Liver (tissue), 9 donors: ENCODE data around the gene BDKRB2. TPM values are rescaled to one million over a fixed set of nuclear protein-coding genes. Genes with fewer than 3 reads are reported as not detected.

Source experiments
- DNase-seq: peaks from one replicate; pipeline ENCODE4 v3.0.0-alpha.2; 2017; ENCODE audit warnings: low spot score
- H3K27ac ChIP-seq, 2 donors: one replicate each; pipeline ENCODE4 v1.7.0; 2013; ENCODE audit warnings: inconsistent platforms in 2 of 2, low read length in 2 of 2, control low read depth in 1 of 2, low read depth in 1 of 2, mild to moderate bottlenecking in 1 of 2
- H3K27me3 ChIP-seq, 4 donors: one replicate each; pipeline versions ENCODE4 v1.6.1 to v1.7.0; 2013; ENCODE audit warnings: low read length in 3 of 4, inconsistent platforms in 1 of 4, mild to moderate bottlenecking in 1 of 4, moderate library complexity in 1 of 4; ENCODE audit not compliant: control insufficient read depth in 4 of 4, insufficient read depth in 4 of 4
- H3K36me3 ChIP-seq, 4 donors: one replicate each; pipeline versions ENCODE4 v1.6.1 to v1.7.0; 2013; ENCODE audit warnings: low read length in 3 of 4, mild to moderate bottlenecking in 3 of 4, low read depth in 1 of 4, moderate library complexity in 1 of 4; ENCODE audit not compliant: control insufficient read depth in 4 of 4, insufficient read depth in 3 of 4
- H3K4me1 ChIP-seq, 4 donors: one replicate each; pipeline versions ENCODE4 v1.6.1 to v1.7.0; 2013; ENCODE audit warnings: low read length in 3 of 4, mild to moderate bottlenecking in 3 of 4, moderate library complexity in 1 of 4; ENCODE audit not compliant: control insufficient read depth in 4 of 4, insufficient read depth in 4 of 4
- H3K4me3 ChIP-seq, 3 donors: one replicate each; pipeline versions ENCODE4 v1.6.1 to v1.7.0; 2013; ENCODE audit warnings: low read length in 3 of 3, control low read depth in 1 of 3, low read depth in 1 of 3, mild to moderate bottlenecking in 1 of 3
- H3K9ac ChIP-seq, 2 donors: one replicate each; pipeline ENCODE4 v1.7.0; 2013; ENCODE audit warnings: low read length in 2 of 2, mild to moderate bottlenecking in 2 of 2, moderate library complexity in 2 of 2, control low read depth in 1 of 2, low read depth in 1 of 2
- H3K9me3 ChIP-seq, 4 donors: one replicate each; pipeline versions ENCODE4 v1.6.1 to v1.7.0; 2013; ENCODE audit warnings: low read length in 3 of 4; ENCODE audit not compliant: control insufficient read depth in 4 of 4
- EGR1 ChIP-seq, 2 donors: IDR thresholded peaks; 2 replicates each; pipeline ENCODE4 v1.6.1; 2016 to 2018; ENCODE audit warnings: antibody characterized with exemption in 2 of 2, low read depth in 2 of 2
- FOXA1 ChIP-seq: IDR thresholded peaks from 2 replicates; pipeline ENCODE4 v1.6.1; 2016; ENCODE audit warnings: antibody characterized with exemption
- FOXA2 ChIP-seq: IDR thresholded peaks from 2 replicates; pipeline ENCODE4 v1.6.1; 2016; ENCODE audit warnings: antibody characterized with exemption
- GABPA ChIP-seq, 2 donors: IDR thresholded peaks in 1 of 2; conservative IDR thresholded peaks in 1 of 2; 2 replicates each; pipeline ENCODE4 v1.6.1; 2016; ENCODE audit warnings: antibody characterized with exemption in 2 of 2, mild to moderate bottlenecking in 1 of 2, moderate library complexity in 1 of 2
- HNF4A ChIP-seq, 2 donors: conservative IDR thresholded peaks; 2 replicates each; pipeline ENCODE4 v1.6.1; 2016; ENCODE audit warnings: antibody characterized with exemption in 2 of 2, mild to moderate bottlenecking in 2 of 2
- HNF4G ChIP-seq: IDR thresholded peaks from 2 replicates; pipeline ENCODE4 v1.6.1; 2016; ENCODE audit warnings: antibody characterized with exemption
- JUND ChIP-seq, 2 donors: IDR thresholded peaks; 2 replicates each; pipeline ENCODE4 v1.6.1; 2016; ENCODE audit warnings: antibody characterized with exemption in 2 of 2
- NR2F2 ChIP-seq: IDR thresholded peaks from 2 replicates; pipeline ENCODE4 v1.6.1; 2016; ENCODE audit warnings: antibody characterized with exemption
- RAD21 ChIP-seq, 2 donors: IDR thresholded peaks; 2 replicates each; pipeline ENCODE4 v1.6.1; 2016; ENCODE audit warnings: antibody characterized with exemption in 2 of 2, mild to moderate bottlenecking in 2 of 2
- RXRA ChIP-seq, 2 donors: IDR thresholded peaks; 2 replicates each; pipeline ENCODE4 v1.6.1; 2017 to 2018; ENCODE audit warnings: antibody characterized with exemption in 2 of 2, mild to moderate bottlenecking in 1 of 2
- SP1 ChIP-seq: IDR thresholded peaks from 2 replicates; pipeline ENCODE4 v1.6.1; 2018; ENCODE audit warnings: antibody characterized with exemption, mild to moderate bottlenecking
- TAF1 ChIP-seq: conservative IDR thresholded peaks from 2 replicates; pipeline ENCODE4 v1.6.1; 2016; ENCODE audit warnings: antibody characterized with exemption, mild to moderate bottlenecking
- YY1 ChIP-seq: IDR thresholded peaks from 2 replicates; pipeline ENCODE4 v1.6.1; 2016; ENCODE audit warnings: antibody characterized with exemption, mild to moderate bottlenecking
- WGBS: extraction: QIAGEN DNeasy Blood & Tissue Kit; methylation state at CpG from one replicate; pipeline ENCODE4 v1.1.7; 2013; 5-methylcytosine and 5-hydroxymethylcytosine counted together
- polyA plus RNA-seq, 2 donors: library from polyadenylated mRNA; stranded (reverse) in 1 of 2; unstranded in 1 of 2; fragments of 200-250 nt in 1 of 2; fragments of >200 nt in 1 of 2; fragmentation: Nextera tagmentation in 1 of 2; extraction: Ambion mirVana in 1 of 2; gene quantifications; one replicate each; pipeline versions ENCODE4 v1.2.1 to v1.2.3, GENCODE V29; 2013 to 2015
- total RNA-seq, 2 donors: library from RNA; depleted of rRNA; stranded (reverse); fragments of >200 nt; gene quantifications; one replicate each; pipeline ENCODE4 v1.2.3, GENCODE V29; 2014
- TF ChIP-seq, protein P1 (sequence below): IDR thresholded peaks from 2 replicates; pipeline ENCODE4 v1.6.1; 2016; ENCODE audit warnings: antibody characterized with exemption
- TF ChIP-seq, protein P2 (sequence below): IDR thresholded peaks from 2 replicates; pipeline ENCODE4 v1.6.1; 2016; ENCODE audit warnings: antibody characterized with exemption
- TF ChIP-seq, protein P3 (sequence below): fragments of 150-350 bp; IDR thresholded peaks from 2 replicates; pipeline ENCODE4 v1.5.1; 2017; ENCODE audit warnings: improper control_type of control experiment, low read depth, low read length; ENCODE audit not compliant: missing input control
- TF ChIP-seq, protein P4 (sequence below): IDR thresholded peaks from 2 replicates; pipeline ENCODE4 v1.6.1; 2016; ENCODE audit warnings: antibody characterized with exemption
- donor health status: healthy.
- donor health status: healthy.
- donor health status: healthy.
- donor health status: healthy.
- donor health status: healthy.

The BDKRB2 gene
- total and polyA plus RNA-seq, 4 donors = 0.10 to 0.25 (median 0.17) TPM

DNA sequence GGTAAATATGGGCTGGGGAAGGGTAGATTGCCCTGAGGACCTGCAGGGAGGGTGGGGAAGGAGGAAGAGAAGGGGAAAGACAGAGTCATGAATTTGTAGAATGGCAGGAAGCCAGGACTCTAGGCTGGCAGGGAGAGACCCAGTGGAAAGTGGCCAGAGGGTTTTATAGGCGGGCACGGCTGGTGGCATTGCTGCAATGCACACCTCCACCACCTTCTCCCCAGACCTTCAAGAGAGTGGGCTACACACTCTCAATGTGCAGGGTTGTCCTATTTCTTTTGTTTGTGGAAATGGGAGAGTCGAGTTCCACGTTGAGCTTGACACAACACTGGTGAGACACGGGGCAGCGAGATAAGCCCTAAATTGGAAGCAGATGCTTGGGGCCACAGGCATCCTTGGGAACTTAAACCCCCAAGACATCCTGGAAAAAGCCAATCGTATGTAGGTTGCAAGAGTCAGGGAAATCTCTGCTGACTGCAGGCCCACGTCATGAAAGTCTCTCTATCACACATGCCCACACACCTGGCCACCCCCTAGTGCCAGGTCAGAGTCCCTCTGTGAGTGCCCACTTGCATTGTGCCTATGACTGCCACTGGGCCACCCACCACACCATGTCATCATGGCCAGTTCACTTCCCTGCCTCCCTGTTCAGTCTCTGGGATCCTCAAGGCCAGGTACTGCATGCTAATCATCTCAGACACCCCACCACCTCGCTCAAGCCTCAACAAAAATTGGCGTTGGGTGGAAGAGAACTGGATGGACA lies 38.0 kb upstream of the BDKRB2 start:
- H3K27ac ChIP-seq = no peak overlapping the region

DNA sequence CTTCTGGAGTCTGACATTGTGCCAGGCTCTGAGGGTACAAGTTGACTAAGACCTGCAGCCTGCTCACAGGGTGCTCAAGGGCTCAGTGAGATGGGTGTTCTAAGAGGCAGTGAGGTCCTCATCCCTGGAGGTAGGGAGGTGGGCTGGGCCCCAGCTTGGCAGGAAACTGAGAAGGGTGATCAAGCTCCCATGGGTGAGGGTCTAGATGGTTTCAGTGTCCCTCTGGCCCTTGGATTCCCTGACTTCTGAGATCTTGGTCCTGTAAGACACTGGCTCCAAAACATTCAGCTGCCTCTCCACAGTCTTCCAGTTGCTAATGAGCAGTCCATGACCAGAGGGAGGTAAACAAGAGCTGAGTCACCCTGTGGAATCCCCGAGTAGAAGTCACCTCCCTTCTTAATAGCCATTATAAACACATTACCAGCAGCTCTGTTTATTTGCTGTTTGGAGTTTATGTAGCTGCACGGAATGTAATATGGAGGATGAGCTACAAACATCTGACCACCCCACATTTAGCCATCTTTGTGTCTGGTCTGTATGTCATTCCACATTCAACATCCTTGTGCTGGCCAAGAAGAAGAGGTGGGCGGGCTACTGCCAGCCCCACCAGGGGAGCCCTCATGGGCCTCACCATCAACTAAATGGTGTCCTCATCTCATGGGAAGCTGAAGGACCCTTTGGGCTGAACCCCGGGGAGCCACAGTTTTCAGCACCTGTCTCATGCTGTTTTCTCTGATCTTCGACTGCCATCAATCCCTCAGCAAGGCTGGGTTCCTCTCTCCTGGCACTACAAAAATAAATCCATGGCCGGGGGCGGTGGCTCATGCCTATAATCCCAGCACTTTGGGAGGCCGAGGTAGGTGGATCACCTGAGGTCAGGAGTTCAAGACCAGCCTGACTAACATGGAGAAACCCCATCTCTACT lies 37.2 kb upstream of the BDKRB2 start:
- 82% methylated on average over 8 of the region's 8 CpGs for WGBS
- H3K4me1 ChIP-seq = no peaks in the 10 kb centered on the region
- DNase-seq = no peak
- no peaks in the 10 kb centered on the region for H3K27me3 ChIP-seq
- H3K4me3 ChIP-seq = no peak overlapping the region
- H3K9ac ChIP-seq = no peak overlapping the region
- no peak overlapping the region for H3K27ac ChIP-seq
- no peaks in the 10 kb centered on the region for H3K9me3 ChIP-seq
- no peaks in the 10 kb centered on the region for H3K36me3 ChIP-seq
- TF ChIP-seq, protein P1, sequence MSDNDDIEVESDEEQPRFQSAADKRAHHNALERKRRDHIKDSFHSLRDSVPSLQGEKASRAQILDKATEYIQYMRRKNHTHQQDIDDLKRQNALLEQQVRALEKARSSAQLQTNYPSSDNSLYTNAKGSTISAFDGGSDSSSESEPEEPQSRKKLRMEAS = no peak
- TF ChIP-seq YY1 (no peak), FOXA2 (no peak), JUND (IDR thresholded peaks at IDR 0.05) (no peak), RAD21 (IDR thresholded peaks at IDR 0.05) (no peak), FOXA1 (no peak), NR2F2 (no peak), EGR1 (IDR thresholded peaks at IDR 0.05; ENCODE audit: low read depth in 2 of 2) (no peak), TAF1 (no peak), HNF4A (conservative IDR thresholded peaks at IDR 0.05) (no peak), SP1 (no peak), RXRA (IDR thresholded peaks at IDR 0.05) (no peak), HNF4G (no peak)
- TF ChIP-seq, protein P2, sequence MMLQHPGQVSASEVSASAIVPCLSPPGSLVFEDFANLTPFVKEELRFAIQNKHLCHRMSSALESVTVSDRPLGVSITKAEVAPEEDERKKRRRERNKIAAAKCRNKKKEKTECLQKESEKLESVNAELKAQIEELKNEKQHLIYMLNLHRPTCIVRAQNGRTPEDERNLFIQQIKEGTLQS = no peak
- TF ChIP-seq, protein P3, sequence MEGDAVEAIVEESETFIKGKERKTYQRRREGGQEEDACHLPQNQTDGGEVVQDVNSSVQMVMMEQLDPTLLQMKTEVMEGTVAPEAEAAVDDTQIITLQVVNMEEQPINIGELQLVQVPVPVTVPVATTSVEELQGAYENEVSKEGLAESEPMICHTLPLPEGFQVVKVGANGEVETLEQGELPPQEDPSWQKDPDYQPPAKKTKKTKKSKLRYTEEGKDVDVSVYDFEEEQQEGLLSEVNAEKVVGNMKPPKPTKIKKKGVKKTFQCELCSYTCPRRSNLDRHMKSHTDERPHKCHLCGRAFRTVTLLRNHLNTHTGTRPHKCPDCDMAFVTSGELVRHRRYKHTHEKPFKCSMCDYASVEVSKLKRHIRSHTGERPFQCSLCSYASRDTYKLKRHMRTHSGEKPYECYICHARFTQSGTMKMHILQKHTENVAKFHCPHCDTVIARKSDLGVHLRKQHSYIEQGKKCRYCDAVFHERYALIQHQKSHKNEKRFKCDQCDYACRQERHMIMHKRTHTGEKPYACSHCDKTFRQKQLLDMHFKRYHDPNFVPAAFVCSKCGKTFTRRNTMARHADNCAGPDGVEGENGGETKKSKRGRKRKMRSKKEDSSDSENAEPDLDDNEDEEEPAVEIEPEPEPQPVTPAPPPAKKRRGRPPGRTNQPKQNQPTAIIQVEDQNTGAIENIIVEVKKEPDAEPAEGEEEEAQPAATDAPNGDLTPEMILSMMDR = no peak
- TF ChIP-seq, protein P4, sequence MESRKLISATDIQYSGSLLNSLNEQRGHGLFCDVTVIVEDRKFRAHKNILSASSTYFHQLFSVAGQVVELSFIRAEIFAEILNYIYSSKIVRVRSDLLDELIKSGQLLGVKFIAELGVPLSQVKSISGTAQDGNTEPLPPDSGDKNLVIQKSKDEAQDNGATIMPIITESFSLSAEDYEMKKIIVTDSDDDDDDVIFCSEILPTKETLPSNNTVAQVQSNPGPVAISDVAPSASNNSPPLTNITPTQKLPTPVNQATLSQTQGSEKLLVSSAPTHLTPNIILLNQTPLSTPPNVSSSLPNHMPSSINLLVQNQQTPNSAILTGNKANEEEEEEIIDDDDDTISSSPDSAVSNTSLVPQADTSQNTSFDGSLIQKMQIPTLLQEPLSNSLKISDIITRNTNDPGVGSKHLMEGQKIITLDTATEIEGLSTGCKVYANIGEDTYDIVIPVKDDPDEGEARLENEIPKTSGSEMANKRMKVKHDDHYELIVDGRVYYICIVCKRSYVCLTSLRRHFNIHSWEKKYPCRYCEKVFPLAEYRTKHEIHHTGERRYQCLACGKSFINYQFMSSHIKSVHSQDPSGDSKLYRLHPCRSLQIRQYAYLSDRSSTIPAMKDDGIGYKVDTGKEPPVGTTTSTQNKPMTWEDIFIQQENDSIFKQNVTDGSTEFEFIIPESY = no peak

More for the DNA sequence above, 38.0 kb upstream of the BDKRB2 start:
- Histone ChIP-seq H3K4me1 (no peaks in the 10 kb centered on the region), H3K9me3 (no peaks in the 10 kb centered on the region), H3K36me3 (no peaks in the 10 kb centered on the region), H3K27me3 (no peaks in the 10 kb centered on the region), H3K9ac (no peak overlapping the region), H3K4me3 (no peak overlapping the region)
- DNase-seq = no peak
- 92% methylated on average over 10 of the region's 10 CpGs for WGBS
- TF ChIP-seq, protein P3 = no peak
- TF ChIP-seq RXRA (IDR thresholded peaks at IDR 0.05) (no peak), HNF4G (no peak), NR2F2 (no peak), GABPA (IDR thresholded peaks at IDR 0.05 in 1 of 2, conservative IDR thresholded peaks at IDR 0.05 in 1 of 2) (no peak), EGR1 (IDR thresholded peaks at IDR 0.05; ENCODE audit: low read depth in 2 of 2) (no peak), YY1 (no peak), FOXA1 (no peak)
- TF ChIP-seq, protein P4 = no peak
- TF ChIP-seq, protein P1 = no peak
